Calu3 (cell line): ENCODE results near the gene UXS1. TPM values are rescaled to one million over a fixed set of nuclear protein-coding genes. Genes with fewer than 3 reads are reported as not detected.

Source experiments
- BruUV-seq: library from RNA; stranded (reverse); fragments of 400-500 nt; replicated peaks from 2 replicates; lab custom pipeline; 2021; lab: Mats Ljungman, UMichigan
- CTCF ChIA-PET: fragments of 300-600 bp; sonication (Branson Sonifier 250); formaldehyde crosslinking; loops from one replicate; lab custom pipeline; 2022; ENCODE audit warnings: antibody characterized with exemption; lab: Charles Lee
- DNase-seq: peaks from one replicate; pipeline ENCODE4 v3.0.0; 2022
- H3K27ac Mint-ChIP-seq: one replicate; pipeline ENCODE4 v1.8.0; 2022; ENCODE audit warnings: mixed read lengths; ENCODE audit not compliant: unreplicated experiment
- H3K27me3 Mint-ChIP-seq: one replicate; pipeline ENCODE4 v1.8.0; 2022; ENCODE audit warnings: mixed read lengths; ENCODE audit not compliant: unreplicated experiment
- H3K36me3 Mint-ChIP-seq: one replicate; pipeline ENCODE4 v1.8.0; 2022; ENCODE audit warnings: mild to moderate bottlenecking, moderate library complexity, mixed read lengths; ENCODE audit not compliant: insufficient read depth, unreplicated experiment
- H3K4me1 Mint-ChIP-seq: one replicate; pipeline ENCODE4 v1.8.0; 2022; ENCODE audit warnings: mild to moderate bottlenecking, low read depth, mixed read lengths; ENCODE audit not compliant: unreplicated experiment
- H3K4me3 Mint-ChIP-seq: one replicate; pipeline ENCODE4 v1.8.0; 2022; ENCODE audit warnings: mild to moderate bottlenecking, low read depth, moderate library complexity, mixed read lengths; ENCODE audit not compliant: unreplicated experiment
- H3K9me3 Mint-ChIP-seq: one replicate; pipeline ENCODE4 v1.8.0; 2022; ENCODE audit warnings: low read depth, mixed read lengths; ENCODE audit not compliant: unreplicated experiment
- CTCF ChIP-seq: fragments of 200-600 bp; IDR thresholded peaks from one replicate; pipeline ENCODE4 v1.8.0; 2022; ENCODE audit warnings: antibody characterized with exemption; ENCODE audit not compliant: unreplicated experiment
- intact Hi-C: fragments of 100-400 bp; cut with micrococcal nuclease; formaldehyde crosslinking; loops from one replicate; pipeline ENCODE4 v1.10.0; 2022; ENCODE audit not compliant: unreplicated experiment
- total RNA-seq: library from RNA; stranded (reverse); gene quantifications from 2 replicates; pipeline ENCODE4 v1.2.3, GENCODE V29; 2022

Gene UXS1
- total RNA-seq, 1 experiment from 2014 or later = 87.7 TPM

GRCh38 chr2:106177581-106177980 lies 16.5 kb downstream of the UXS1 start:
- no peak for DNase-seq
- CTCF ChIA-PET = no interaction called here
- no peaks in the 10 kb centered on the region for H3K36me3 Mint-ChIP-seq
- H3K9me3 Mint-ChIP-seq = no peaks in the 10 kb centered on the region
- no TSS peak for BruUV-seq
- H3K27ac Mint-ChIP-seq = no peak overlapping the region
- no peak for TF ChIP-seq CTCF
- H3K27me3 Mint-ChIP-seq = no peaks in the 10 kb centered on the region
- intact Hi-C loops = no loop called here
- H3K4me1 Mint-ChIP-seq = peaks cover 20% of the 10 kb centered on the region
- no peak overlapping the region for H3K4me3 Mint-ChIP-seq

- no peaks in the 10 kb centered on the region for H3K9me3 Mint-ChIP-seq
- intact Hi-C loops = no loop called here
- no TSS peak for BruUV-seq
- H3K4me1 Mint-ChIP-seq = peaks cover 20% of the 10 kb centered on the region
- H3K27ac Mint-ChIP-seq = no peak overlapping the region
- H3K4me3 Mint-ChIP-seq = no peak overlapping the region
- CTCF ChIA-PET = no interaction called here
- H3K36me3 Mint-ChIP-seq = no peaks in the 10 kb centered on the region
- no peak for DNase-seq
- no peak for TF ChIP-seq CTCF
- no peaks in the 10 kb centered on the region for H3K27me3 Mint-ChIP-seq
Observed at GRCh38 chr2:106176446-106177099, 17.5 kb downstream of the UXS1 start.

- no TSS peak for BruUV-seq
- CTCF ChIA-PET = no interaction called here
Observed at GRCh38 chr2:106175086-106175850, 18.8 kb downstream of the UXS1 start.

GRCh38 chr2:106174056-106174455 lies 20.0 kb downstream of the UXS1 start:
- CTCF ChIA-PET = no interaction called here
- no peak overlapping the region for H3K4me3 Mint-ChIP-seq
- TF ChIP-seq CTCF = no peak
- no peaks in the 10 kb centered on the region for H3K9me3 Mint-ChIP-seq
- H3K27ac Mint-ChIP-seq = no peak overlapping the region
- no peak for DNase-seq
- no peaks in the 10 kb centered on the region for H3K36me3 Mint-ChIP-seq
- no peaks in the 10 kb centered on the region for H3K27me3 Mint-ChIP-seq
- intact Hi-C loops = no loop called here
- no TSS peak for BruUV-seq
- peaks cover 5% of the 10 kb centered on the region for H3K4me1 Mint-ChIP-seq

More at GRCh38 chr2:106175086-106175850, 18.8 kb downstream of the UXS1 start:
- H3K9me3 Mint-ChIP-seq = no peaks in the 10 kb centered on the region
- H3K36me3 Mint-ChIP-seq = no peaks in the 10 kb centered on the region
- no peak for DNase-seq
- H3K4me1 Mint-ChIP-seq = peaks cover 13% of the 10 kb centered on the region
- intact Hi-C loops = no loop called here
- no peaks in the 10 kb centered on the region for H3K27me3 Mint-ChIP-seq
- TF ChIP-seq CTCF = no peak
- H3K27ac Mint-ChIP-seq = no peak overlapping the region
- no peak overlapping the region for H3K4me3 Mint-ChIP-seq
